ENCODE data around the gene HOXA2. TPM values are rescaled to one million over a fixed set of nuclear protein-coding genes. Genes with fewer than 3 reads are reported as not detected.

The HOXA2 gene
- polyA plus RNA-seq, 1 donor, result 3.1 TPM

DNA sequence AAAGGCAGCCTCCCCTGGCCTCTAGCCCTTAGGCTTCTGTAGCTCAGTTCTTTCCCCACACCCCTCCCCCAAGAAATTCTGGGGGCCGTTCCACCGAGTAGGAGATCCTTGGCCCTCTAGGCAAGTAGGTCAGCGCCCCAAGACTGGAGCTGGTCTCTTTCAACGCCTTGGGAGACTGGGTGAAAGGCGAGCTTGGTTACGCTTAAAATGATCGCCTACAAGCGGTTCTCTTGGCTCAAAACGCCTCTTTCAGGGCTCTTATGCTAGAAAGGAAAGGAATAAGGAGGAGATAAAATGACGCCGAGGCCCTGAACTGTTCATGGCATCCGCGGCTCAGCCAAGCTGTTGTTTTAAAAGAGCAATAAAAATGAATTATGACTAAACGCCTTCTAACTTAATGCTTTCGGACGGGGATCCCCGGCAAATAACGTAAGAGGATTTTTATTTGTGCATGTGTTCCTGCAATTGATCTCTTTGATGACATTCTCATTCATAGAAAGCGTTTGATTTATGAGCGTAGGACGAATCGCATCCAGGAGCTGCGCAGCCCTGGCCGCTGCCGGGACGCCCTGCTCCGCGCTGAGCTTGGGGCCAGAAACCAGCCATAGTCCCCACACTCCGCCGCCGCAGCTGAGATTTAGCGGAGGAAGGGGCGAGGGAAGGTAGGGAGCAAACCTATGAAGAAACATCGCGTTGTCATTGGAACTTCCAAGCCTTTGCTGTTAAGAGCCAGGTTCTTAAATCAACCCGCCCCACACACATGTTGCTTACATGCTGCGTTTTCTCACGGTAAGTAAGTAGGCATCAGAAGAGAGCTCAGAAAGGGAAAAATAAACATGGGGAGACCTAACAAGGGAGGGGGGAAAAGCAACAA is 3.7 kb downstream of the HOXA2 start:
- DNase-seq (ENCODE audit: low read depth), result no peak

DNA sequence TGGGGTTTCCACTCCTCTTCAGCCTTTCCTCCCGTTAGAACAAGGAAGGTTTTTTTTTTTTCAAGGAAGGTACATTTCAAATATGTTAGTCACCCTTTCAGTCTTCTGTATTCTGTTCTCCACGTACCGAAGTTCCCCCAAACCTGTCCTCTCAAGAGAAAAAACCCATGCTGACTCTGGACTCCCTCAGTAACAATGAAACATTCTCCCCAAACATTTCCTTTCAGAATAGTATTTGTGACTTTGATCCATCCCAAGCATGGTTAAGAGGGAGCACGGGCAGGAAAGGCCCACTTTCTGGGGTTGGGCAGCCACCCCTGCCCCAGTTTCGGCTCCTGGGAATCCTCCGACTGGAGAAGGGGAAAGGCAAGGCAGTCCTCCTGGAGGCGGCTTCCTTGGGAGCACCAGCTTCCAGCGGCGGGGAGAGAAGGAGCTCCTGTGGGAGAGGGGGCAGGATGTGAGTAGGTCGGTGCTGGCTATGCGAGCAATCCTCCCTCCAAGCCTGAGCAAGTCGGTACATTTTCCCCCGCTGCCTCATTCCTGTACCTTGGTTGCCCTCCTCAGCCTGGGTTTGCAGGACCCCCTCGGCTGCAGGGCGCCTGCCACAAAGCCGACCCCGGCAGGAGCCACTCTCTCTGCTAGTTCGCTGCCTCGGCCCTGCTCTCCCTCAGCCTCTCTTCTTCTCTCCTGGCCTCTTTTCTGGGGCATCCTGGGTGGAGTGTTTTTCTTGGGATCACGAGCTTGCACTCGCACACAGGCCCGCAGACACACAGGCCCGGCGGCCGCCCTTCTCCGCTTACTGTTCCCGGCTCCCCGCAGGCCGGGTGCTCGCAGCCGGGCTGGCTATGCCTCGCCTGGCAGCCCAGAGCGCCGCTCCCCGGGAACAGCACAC is 4.6 kb downstream of the HOXA2 start:
- DNase-seq (ENCODE audit: low read depth), result no peak

DNA sequence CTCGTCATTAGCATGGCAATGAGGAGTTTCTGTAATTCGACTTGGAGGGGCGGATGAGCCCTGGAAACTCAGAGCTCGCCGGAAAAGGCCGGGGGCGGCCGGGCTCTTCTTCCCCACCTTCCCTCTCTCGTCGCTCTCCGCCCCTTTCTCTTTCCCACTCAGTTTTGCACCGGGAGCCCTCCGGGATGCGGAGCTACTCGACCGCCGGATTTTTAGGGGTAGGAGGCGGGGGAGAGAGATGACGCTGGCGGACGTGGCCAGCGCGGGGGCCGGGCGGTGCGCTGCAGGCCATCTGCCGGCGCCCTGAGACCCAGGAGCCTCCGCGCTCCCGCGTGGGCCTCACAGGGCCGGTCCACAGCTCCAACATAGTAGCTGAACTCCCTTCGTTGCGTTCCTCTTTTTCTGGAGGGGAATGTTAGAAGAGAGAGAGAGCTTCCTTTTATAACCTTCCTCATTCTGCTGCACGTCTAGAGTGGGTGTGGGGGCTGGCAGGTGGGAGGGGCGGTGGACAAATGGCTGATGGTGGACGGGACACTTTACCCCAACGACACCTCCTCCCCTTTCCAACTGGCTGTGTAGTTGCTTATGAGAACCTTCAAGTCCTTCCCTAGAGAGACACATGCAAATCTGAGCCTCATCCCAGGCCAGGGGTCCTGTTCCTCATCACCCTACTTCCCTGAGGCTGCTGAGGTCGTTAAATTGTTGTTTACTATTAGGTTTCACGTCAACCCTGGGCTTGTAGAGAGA is 5.5 kb downstream of the HOXA2 start:
- DNase-seq (ENCODE audit: low read depth), result no peak

DNA sequence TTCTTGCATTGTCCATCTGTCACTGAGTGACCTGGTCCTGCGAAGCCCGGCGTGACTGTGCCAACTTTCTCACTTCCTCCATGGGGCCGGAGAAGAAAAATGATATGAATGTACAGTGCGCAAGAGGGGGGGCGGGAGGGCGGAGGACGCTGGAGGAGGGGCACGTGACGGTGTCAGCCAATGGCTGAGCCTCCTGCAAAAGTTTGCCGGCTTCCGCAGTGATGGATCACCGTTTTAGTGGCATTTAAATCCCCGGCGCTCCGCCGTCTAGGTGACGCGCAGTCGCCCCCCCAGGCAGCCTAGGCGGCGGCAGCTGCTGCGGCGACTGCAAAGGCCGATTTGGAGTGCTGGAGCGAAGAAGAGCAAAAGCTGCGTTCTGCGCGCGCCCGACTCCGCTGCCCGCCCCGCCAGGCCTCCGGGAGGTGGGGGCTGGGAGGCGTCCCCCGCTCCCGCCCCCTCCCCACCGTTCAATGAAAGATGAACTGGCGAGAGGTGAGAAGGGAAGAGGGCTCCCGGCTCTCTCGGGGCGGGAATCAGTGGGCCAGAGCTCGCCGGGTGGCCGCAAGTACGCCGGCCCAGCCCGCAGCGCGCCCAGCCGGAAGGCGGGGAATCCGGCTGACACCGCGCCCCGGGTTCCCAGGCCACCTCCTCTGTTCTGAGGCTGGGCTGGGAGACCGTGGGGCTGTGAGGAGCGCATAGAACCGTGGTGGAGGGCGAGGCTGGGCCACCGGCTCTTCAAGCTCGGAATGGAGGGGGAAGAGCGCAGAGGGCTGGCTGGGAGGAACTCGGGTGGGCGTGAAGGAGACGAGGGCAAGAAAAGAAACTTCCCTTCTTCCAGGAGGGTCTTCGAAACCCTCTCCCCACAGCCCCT is 6.4 kb downstream of the HOXA2 start, which contains the start of gene HOXA1:
HOXA1 (minus strand) TSS at position 104 of the 871 bp plus-strand sequence; CDS start at position 16, 88 bp downstream.
- DNase-seq (ENCODE audit: low read depth), result no peak

DNA sequence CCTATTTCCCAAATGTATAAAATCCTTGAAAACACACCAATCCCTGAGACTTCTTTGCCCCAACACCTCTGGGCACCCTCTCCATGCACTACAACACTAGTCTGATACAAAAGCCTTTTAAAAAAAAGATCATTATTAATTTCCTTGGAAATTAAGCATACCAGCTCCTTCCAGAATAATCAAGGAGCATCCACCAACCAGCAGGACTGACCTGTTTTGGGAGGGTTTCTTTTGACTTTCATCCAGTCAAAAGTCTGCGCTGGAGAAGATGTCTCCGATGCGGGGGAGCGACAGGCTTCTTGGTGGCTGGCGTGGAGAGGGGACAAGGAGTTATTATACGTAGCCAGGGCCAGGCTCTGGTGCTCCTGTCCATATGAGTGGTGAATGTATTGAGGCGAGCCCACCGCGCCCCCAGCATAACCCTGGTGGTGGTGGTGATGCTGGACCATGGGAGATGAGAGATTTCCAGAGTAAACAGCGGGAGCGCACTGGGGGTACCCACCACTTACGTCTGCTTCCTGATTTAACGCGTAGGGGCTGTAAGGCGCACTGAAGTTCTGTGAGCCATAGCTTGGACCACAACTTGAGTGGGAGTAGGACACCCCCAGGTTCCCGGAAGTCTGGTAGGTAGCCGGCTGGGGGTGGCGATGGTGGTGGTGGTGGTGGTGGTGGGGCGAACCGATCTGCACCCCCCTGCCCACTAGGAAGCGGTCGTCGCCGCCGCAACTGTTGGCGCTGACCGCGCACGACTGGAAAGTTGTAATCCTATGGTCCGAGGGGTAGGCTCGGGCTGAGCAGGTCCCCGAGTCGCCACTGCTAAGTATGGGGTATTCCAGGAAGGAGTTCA is 7.2 kb downstream of the HOXA2 start:
- DNase-seq (ENCODE audit: low read depth), result no peak

DNA sequence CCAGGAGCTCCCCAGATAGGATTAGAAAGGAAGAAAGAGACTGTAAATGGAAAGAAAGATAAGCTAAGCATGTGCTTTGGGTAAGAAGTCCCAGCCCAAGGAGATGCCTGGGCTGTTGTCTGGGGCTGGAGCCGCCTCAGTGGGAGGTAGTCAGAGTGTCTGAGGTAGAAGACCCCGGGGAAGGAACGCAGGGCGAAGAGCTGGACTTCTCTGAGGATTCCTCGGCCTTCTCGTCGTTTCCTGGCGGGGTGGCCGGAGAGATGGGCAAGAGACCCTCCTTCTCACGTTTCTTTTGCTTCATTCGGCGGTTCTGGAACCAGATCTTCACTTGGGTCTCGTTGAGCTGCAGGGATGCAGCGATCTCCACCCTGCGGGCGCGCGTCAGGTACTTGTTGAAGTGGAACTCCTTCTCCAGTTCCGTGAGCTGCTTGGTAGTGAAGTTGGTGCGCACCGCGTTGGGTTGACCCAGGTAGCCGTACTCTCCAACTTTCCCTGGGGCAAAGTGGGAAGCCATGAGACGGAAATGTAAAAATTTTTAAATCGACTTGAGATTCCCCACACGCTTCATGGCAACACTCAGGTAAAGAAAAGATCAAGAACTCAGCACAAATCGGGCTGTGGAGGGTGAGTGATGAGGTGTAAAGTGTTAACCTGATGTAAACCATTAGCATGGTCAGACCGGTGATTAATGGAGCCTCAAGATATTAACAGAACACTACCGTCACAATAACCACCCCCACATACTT is 8.0 kb downstream of the HOXA2 start:
- DNase-seq (ENCODE audit: low read depth), result no peak

DNA sequence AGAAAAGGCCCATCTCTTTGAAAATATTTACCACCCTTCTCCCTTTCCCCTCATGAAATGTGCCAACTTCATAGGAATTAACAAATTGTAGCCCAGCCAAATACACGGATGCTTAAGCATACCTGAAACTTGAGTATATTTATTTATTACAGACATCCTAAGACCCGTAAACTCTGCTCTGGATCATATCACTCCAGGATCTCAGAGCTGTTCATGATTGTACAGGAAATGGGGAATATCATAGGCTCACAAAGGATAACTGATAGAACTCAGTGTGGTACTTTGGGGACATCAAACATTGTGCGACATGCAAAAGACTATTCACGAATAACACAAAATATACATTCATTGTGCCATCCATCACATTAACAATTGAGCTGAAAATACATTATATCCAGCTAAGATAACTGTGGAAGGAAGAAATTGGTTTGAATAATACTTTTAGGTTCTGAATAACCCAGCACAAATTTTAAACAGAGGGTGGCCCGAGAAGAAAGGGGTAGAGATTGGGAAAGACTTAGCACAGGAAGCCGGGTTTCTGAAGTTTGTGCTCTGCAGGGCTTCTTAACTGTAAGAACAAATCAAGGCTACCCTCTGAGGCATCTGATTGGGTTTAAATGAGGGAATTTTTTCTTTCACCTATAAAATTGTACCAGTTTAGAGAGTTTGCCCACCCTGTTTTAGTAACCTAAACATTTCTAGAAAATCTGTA is 9.1 kb downstream of the HOXA2 start:
- no peak for DNase-seq (ENCODE audit: low read depth)

DNA sequence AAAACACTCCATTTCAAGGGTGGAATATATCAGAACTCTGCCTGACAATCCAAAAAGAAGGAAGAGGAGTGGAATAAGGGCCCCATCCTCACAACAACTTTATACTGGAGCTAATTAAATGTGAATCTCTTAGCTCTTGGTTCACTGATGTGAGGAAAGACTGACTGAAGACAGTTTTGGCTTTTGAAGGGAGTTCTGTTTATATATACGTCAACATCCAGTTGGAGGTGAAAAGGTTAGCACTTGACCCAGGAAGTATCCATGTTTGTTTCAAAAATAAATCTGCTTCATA is 9.7 kb downstream of the HOXA2 start:
- no peak for DNase-seq (ENCODE audit: low read depth)

DNA sequence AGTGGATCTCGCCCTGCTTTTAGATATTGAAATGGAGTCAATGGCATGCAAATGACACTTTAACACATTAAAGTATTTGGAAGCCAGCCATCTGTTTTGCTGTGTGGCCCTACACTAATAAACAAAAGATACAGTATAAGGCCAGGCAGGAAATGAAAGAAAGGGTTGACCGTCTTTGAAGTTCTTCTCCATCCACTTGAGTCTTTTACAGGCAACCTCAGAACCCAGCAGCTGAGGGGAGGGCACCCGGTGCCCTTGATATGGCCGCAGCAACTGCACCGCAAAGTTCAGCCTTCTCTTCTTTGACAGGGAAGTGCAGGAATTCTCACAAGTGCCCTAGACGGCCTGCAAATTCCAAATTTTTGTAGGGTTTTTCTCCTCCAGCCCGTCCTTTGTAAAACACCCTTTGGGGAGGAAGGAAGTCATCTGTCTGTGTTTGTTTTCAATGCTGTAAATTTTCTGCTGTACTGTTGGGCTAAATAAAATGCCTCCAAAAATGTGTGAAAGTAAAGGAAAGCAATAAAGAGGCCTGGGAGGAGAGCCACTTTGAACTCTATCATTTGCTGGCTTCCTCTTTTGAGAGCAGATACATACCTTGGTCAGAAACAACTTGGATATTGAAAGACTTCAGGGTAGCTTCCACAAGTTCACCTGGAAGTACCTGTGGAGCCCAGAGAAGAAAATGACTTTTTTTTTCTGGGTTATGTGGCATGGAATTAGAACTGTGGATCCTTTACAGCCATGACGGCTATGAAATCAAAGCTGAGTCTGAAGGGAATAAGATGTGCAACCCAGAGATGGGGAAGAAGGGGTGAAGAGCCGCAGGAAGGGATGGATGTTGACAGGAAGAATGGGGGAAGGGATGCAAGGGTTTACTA is 10.3 kb downstream of the HOXA2 start:
- DNase-seq (ENCODE audit: low read depth), result no peak

DNA sequence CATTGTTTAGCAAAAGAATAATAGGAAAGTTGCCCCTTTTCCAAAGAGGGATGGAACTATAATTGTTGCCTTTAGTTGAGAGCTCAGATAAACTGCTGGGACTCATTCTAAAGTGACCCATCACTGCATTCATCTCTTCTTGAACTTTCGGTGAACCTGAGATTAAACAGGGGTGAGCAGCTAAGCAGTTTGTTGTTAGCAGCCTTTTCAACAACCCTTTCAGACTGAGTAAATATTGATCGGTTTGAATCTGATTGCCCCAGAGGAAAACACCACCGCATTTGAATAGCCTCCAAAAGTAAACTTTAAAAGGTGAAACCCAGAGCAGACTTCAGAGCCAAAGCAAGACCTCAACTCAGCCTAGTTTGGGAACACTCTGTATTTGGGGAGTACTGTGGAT is 11.4 kb downstream of the HOXA2 start:
- DNase-seq (ENCODE audit: low read depth), result no peak

DNA sequence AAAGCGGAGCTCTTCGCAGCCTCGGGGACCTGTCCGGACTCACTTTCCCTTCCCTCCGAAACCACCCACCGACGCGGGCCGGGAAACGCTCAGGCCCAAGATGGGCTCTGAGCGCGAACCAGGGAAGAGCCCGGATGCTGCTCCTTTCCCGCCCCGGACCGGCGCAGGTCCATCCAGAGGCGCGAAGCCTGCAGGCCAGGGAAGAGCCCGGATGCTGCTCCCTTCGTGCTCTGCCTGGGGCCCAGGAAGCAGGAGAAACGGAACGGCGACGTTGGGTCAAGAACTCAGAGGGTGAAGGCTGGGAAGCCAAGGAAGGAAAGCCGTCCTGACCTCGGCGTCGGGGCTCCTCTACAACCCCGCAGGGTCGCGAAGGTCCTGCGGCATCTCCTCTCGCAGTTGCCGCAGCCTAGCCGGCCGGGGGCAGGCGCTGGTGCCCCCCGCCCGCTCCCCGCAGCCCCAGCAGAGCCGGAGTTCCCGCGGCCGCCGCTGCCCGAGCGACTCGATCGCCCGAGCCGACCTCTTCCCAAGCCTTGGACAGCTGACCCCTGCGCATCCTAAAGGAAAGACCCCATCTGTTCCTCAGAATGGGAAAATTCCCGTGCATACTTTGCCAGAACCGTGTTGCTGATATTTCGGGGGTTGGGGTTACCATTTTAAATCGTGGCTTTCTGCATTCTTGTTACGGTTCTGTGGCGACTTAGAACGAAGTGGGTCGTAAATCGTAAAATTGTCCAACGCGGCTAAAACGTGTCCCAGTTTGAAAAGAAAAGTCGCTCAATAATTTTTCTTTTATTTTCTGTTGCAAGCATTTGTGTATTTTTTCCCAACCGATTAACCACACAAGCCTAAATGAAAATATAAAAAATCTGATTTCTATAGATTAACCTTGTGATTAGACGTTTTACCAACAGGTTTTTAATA is 14.2 kb downstream of the HOXA2 start:
- no peak for DNase-seq (ENCODE audit: low read depth)

DNA sequence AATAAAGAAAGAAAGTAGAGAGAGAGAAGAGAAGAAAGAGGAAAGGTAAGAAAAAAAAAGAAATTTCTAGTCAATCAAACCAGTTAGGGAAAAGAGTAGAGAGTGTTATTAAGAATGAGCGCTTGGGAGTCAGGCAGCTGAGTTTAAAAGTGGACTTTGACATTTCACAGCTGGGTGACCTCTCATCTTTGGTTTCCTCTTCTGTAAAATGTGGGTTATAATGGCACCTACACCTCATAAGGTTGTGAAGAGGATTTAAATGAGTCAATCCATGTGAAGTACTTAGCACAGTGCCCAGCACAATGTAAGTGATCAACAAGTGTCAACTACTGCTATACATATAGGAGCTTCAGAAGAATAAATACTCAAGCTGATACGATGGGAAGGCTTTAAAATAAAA is 18.8 kb downstream of the HOXA2 start:
- no peak for DNase-seq (ENCODE audit: low read depth)

DNA sequence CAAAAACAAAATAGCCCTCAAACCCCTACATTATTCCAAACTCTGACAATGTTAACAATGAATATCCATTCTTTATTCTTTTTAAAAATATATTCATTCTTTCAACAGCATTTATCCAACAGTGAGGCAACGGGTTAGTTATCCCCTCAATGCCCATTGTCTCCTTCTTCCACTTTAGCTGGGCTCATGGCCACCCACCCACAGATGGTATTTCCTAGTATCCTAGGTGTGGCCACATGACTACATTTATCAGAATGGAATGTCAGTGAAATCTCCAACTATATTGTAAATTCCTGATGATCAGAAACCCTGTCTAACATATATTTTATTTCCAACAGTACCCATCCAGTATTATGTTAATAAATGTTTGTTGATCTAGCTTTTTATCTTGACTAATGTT is 20.3 kb downstream of the HOXA2 start:
- no peak for DNase-seq (ENCODE audit: low read depth)

DNA sequence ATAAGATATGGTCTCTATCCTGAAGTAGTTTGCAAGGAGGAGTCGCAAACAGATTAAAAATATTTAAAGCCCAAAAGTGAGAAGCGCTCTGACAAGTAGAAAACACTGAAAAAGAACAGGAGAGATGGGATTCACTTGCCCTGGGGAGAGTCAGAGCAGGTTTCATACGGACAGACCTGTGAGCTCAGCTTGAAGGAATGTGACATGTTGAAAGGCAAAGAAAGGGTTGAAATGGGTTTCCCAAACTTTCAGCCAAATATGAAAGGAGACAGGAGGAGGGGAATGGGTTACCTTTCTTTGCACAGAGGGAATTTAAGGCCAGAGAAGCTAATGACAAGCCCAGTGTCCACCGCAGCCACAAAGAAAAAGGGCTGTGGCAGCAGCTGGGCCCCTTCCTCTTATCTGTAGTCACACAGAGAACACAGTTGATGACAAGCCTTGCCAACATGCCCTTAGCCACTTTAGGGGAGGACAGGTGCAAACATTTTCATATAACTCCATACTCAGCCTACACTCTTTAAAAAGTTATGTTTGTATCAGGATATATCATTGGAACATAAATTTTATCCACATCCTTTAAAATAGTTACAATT is 21.5 kb downstream of the HOXA2 start:
- no peak for DNase-seq (ENCODE audit: low read depth)

DNA sequence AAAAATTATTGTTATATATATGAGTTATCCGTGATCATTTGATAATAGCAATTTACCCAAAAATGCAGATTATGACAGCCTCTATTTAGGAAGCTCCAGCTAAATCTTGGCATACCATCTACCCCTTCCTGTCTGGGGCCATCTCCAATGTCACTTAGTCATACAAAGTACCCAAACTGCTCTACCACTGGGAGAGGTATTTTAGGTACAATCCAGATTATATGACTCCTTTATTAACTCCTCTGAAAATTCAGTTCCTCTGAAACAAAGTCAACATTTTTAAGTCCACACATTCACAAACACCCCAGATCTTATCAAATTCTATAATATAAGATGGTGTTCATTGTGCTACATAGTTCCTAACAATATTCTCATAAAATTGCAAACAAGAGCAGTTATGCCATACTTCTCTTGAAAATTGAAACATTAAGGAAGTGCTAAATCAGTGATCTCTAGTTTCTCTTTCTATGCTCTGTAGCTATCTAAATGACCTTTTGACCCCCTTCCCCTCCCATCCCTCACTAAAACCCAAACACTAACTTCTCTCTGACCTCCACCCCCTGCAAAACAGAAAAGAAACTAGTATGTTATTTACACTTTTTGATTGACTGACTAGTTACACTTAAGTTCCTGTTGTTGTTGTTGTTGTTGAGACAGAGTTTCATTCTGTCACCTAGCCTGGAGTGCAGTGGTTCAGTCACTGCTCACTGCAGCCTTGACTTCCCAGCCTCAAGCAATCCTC is 23.1 kb downstream of the HOXA2 start:
- DNase-seq (ENCODE audit: low read depth), result no peak

All from forelimb muscle (tissue), 1 donor.